GM19467 (cell line): ENCODE results near the gene CT83.

Experiments
- ATAC-seq: cut with Tn5 transposase; IDR thresholded peaks from one replicate; pipeline ENCODE4 v1.9.1; 2021; ENCODE audit warnings: mild to moderate bottlenecking, moderate library complexity; ENCODE audit not compliant: unreplicated experiment

Gene CT83

DNA sequence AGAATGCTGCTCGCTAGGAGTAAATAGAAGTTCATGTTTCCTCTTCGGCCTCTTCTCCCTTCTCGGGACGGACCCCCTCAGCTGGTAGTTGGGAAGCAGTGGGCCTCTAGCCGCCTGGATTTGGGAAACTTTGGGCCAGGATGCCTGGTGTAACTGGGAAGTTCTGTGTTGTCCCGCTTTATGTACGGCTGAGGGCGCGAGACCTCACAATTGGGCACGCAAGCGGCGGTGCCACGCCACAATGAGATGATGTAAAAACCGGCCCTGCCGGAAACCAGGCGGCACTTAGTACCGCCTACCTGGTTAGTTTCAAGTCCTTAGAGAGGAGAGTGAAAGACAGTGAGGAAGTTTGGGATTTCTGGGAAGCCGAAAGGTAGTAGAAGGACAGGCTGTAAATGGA, at the start of gene CT83:
Gene CT83 (minus strand): TSS at position 155 of the 400 bp plus-strand sequence. CDS start 120 bp downstream, at position 35.
- no peak for ATAC-seq

DNA sequence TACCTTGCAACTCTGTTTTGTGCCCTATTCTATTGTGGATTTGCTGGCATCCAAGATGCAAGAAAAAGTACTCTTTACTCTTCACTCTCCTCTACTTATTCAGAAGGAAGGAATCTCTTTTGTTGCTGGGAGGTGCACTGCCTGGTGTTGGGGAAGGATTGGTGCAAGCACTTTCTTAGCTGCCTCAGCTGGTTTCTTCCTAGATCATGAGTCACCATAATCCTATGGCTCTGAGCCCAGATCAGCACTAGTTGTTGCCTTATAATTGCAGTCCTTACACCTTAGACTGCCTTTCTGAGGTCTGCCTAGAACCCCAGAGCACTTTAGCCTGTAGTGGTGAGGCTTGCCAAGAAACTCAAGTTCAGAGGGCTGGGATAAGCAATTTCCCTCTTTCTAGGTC, 37.0 kb upstream of the CT83 start:
- no peak for ATAC-seq

DNA sequence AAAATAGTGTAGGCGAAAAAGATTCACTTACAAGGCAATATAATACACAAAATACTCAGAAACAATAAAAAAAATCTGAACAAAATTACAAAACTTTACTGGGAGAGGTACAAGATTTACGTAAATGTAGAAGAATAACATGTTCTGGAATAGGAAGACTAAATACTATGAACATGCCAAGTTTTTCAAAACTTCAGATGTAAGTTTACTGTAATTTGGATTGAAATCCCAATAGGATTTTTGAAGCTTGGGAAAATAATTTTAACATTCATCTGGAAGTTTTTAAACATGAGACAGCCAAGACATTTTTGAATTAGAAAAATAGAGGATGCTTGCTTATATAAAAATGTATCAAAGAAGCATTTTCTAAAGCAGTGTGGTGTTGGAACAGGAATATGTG, 30.5 kb upstream of the CT83 start:
- ATAC-seq, result no peak

GRCh38 chrX:116490104-116490503, 27.3 kb upstream of the CT83 start:
- ATAC-seq, result no peak

DNA sequence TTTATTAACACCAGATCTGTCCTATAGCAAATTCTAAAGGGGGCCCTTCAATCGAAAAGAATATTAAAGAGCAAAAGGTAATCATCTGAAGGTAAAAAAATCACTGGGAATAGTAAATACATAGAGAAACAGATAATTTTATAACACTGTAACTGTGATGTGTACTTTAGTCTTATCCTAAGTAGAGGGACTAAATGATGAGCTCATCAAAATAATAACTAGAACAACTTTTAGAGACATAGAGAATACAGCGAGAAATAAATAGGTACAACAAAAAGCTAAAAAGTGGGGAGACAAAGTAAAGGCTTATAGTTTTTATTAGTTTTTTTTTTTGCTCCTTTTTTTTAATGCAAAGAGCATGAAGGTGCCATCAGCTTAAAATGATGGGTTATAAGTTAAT, 17.3 kb upstream of the CT83 start:
- ATAC-seq, result no peak

GRCh38 chrX:116449156-116449555, 13.6 kb downstream of the CT83 start:
- no peak for ATAC-seq

- ATAC-seq, result no peak
These were observed 26.4 kb downstream of the CT83 start, which contains the start of gene SLC6A14 for GRCh38 chrX:116436358-116436816. Gene SLC6A14 (plus strand): TSS chrX:116436606. CDS start chrX:116436710, 104 bp downstream.

- no peak for ATAC-seq
These were observed 27.2 kb downstream of the CT83 start for GRCh38 chrX:116435597-116435996.

DNA sequence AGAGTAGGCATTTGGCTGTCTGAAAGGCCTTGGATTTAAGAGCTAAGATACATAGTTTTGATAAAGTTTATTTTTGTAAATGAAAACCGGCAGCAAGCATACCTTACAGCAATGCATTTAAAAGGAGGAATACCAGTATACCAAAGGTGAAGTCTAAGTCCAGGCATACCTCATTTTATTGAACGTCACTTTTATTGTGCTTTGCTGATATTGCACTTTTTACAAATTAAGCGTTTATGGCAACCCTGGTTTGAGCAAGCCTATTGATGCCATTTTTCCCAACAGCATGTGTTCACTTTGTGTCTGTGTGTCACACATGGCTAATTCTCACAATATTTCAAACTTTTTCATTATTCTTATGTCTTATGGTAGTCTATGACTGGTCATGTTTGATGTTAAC, 34.8 kb downstream of the CT83 start:
- ATAC-seq, result no peak

GRCh38 chrX:116417968-116418367, 44.8 kb downstream of the CT83 start:
- ATAC-seq, result no peak

DNA sequence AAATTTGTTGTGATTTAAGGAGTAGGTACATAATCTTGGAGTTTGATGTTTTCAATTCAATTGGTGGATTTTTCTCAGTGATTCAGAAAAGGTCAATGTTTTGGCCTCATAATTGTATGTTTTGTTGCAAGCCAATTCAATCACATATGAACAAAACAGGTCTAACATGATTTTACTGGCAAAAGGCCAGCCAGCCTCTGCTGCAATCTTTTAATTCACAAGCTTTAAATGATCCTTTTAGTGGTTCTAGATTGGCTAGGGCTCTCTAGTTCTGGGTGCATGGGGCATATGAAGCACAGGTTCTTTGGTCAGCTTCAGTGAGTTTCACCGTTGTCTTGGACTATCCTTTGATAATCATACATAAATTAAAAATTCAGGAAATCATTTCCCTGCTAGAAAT, 45.6 kb downstream of the CT83 start:
- ATAC-seq, result no peak

GRCh38 chrX:116413273-116413672, 49.5 kb downstream of the CT83 start:
- no peak for ATAC-seq
